ENCODE data around the gene CCDC9B. TPM values are rescaled to one million over a fixed set of nuclear protein-coding genes. Genes with fewer than 3 reads are reported as not detected.

CCDC9B gene
- polyA plus RNA-seq (2013, experiment 1 of 2; ENCODE audit: insufficient read length) = 9.6 TPM
- 9.5 TPM for polyA plus RNA-seq (2013, experiment 2 of 2; ENCODE audit: insufficient read length)

DNA sequence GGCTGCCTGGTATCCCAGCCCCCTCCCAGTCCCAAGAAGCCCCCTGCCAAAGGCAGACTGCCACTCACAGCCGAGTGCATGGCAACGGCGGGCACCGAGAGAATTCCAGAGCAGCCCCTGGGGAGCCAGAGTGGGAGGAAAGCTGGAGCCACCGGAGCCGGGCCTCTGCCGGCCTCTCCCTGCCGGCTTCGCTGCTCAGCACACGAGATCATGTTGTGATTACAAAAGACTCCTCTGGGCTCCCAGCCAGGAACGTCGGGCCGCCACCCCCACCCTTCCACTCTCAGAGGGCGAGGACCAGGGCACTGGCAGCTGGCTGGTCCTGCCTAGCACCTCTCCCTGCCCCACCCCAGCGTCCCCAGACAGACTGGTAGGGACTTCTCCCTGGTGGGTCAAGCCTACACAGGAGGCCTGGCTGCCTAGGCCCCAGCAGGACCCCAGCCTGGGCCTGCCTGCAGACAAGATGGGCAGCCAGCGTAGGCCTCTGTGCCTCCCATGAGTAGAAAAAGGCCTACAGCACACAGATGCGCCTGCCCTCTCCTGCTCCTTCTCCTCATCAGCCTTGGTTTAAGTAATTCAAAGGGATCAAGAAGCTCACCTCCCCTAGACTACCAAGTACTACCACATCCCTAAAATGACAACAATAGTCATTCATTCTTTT lies at the start of gene CCDC9B:
CCDC9B (minus strand) TSS at position 200 of the 661 bp plus-strand sequence; CDS start at position 80, 120 bp downstream.
- DNase-seq = peak; percentile 82

DNA sequence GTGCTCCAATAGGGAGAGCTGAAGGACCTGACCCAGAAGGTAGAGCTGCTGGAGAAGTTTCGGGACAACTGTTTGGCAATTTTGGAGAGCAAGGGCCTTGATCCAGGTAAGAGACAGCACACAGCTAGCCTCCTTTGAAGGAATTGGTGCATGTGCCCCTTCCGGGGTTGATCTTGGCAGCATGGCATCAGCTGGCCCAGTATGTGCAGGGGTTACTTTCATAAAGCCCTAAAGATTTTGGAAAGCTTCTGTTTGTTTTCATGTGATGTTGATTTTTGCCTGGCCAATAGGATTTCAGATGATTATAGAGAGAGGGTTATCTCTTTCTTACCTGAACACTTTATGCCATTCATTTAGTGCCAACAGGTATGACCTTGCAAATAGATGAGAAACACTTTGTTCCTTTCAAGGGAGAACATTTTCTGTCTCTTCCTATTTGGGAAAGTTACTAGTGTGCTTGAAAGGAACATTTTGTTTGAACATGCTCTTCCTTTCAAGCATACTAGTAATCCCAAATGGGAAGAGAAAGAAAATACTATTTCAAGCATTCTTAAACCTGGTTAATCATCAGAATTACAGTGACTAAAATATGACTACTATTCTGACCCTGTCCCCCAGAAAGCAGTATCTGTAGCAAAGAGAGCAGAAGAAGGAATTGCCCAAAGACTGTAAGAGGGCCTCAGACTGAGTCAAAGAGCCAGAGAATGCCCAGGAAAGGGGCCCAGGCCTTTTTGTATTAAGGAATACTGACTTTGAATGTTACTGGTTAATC lies 49.3 kb upstream of the CCDC9B start:
- DNase-seq = no peak

DNA sequence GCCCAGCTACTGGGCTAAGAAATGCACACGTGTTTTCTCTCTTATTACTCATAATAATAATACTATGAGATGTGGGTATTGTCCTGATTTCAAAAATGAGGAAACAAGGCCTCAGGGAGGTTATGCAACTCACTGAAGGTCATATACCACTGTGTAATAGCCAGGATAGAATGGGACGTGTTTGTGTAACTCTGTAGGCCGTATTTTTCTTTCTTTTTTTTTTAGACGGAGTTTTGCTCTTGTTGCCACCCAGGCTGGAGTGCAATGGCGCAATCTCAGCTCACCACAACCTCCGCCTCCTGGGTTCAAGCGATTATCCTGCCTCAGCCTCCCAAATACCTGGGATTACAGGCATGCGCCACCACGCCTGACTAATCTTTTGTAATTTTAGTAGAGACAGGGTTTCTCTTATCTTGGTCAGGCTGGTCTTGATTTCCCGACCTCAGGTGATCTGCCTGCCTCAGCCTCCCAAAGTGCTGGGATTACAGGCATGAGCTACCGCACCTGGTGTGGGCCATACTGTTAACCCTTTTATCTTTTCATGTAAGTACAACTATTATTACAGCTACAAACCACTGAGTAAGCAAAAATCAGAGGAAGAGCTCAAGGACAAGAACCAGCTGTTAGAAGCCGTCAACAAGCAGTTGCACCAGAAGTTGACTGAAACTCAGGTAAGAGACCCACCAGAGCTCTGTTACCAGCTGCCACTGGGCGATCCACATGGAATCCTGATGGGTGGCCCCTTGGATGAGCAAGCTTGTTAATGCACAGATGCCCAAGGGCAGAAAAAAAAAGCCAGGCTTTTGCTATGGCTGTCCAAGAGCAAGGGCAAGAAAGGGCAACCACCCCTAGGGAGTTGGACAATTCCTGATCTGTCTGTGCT lies 48.4 kb upstream of the CCDC9B start:
- no peak for DNase-seq

DNA sequence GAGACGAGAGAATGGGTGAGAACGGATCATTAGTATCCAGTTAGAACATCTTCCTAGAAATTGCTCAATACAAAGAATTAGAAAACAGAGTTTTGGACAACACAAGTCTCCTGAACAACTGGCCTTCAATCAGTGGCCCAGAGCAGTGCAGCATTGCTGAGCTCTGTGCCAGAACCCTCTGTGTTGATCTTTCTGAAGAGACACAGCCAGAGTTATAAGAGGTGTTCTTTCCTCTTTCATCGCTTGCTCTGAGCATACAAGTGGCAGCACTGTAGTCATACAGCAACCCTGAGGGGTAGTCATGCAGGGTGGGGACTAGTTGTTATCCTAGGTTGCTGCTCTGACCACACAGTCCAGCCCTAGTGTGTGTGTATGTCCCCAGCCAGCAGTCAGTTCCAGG lies 45.7 kb upstream of the CCDC9B start:
- no peak for DNase-seq

DNA sequence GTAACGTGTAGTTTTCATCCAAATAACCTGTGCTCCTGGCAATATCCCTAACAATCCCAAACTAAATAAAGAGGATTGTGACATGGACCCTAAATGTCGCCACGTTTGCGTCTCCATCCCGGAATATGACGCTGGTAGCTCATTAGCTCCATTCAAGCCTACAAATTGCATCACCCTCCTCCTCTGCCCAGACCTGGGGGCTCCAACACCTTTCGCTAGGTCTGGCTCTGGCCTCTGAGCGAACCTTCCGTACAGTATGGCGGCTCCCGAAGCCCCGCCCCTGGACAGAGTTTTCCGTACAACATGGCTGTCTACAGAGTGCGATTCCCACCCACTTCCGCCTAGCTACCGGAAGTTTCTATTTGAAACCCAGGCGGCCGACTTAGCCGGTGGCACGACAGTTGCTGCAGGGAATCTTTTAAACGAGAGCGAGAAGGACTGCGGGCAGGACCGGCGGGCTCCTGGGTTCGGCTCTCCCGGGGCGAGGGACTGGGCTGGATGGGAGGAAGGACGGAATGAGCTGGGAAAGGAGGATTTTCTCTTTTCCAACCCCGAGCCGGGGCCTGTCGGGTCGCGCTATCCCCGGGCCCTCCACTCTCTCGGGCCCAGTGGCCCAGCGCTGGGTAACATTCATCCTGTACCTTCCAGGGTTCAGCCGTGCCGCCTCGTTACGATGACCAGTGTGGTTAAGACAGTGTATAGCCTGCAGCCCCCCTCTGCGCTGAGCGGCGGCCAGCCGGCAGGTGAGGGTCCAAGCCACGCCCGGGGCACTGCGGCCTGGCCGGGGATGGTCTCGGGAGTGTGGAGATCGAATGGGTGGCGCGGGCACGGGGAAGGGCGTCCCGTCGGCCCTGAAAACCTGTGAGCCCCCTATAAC lies 42.1 kb upstream of the CCDC9B start, which contains the start of gene KNSTRN:
KNSTRN (plus strand) TSS at position 142 of the 877 bp plus-strand sequence; CDS start at position 257, 115 bp downstream.
- DNase-seq = peak; percentile 93

DNA sequence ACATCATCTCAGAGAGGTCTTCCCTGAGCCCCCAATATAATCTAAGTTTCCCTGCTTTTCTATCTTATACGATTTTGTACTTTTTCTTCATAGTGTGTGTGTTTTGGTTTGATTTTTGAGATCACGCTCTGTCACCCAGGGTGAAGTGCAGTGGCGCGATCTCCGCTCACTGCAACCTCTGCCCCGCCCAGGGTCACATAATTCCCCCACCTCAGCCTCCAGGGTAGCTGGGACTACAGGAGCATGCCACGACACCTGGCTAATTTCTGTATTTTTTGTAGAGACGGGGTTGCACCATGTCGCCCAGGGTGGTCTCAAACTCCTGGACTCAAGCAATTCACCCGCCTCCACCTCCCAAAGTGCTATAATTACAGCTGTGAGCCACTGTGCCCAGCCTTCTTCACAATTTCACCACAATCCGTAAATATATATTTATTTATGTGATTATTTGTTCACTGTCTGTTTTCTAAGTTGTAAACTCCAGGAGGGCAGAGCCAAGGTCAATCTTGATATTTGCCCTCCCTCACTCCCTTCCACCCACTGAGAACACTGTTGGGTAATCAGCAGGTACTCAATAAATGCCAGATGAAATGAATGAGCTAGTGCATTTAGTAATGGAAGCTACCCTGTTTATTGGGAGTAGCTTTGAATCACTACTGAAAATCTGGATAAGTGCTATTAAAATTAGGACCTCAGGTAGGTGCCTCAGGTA lies 41.2 kb upstream of the CCDC9B start:
- no peak for DNase-seq

DNA sequence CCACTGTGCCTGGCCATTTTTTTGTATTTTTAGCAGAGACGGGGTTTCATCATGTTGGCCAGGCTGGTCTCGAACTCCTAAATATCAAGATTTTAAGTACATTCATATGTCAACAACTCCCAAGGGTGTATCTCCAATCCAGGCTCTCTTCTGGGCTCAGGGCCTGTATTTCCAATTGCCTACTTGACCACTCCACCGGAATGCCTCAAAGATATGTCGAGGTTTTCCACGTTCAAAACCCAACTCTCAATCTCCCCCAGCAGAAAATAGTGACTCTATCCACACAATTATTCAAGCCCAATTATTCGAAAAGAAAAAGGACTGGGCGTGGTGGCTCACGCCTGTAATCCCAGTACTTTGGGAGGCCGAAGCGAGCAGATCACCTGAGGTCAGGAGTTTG lies 39.9 kb upstream of the CCDC9B start:
- no peak for DNase-seq

DNA sequence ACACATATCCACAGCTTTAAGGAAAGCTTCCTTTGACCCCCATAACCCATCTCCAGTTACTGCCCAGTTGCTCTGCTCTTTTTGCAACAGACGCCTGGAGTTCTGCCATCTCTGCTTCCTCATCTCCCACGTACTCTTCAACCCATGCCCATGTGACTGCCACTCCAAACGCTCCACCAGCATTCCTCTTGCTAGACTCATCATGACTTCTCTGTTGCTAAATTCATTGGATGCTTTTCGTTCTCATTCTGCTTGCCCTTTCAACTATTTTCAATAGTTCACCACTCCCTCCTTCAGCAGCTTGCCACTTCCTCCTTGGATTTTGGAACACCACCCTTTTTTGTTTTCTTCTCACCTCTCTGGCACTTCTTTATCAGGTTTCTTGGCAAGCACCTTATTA lies 39.1 kb upstream of the CCDC9B start:
- peak; percentile 92 for DNase-seq

DNA sequence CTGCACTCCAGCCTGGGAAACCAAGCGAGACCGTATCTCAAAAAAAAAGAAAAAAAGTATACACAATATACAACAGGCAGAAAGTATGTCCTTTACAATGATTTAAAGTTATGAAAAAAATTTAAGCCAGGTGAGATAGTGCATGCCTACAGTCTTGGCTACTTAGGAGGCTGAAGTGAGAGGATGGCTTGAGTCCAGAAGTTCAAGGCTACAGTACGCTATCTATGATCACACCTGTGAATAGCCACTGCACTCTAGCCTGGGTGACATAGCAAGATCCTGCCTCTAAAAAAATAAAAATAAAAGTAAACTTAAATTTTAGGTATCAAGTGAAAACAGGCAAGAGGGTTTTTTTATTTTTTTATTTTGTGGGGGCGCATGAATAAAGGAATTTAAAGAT lies 38.6 kb upstream of the CCDC9B start:
- no peak for DNase-seq

DNA sequence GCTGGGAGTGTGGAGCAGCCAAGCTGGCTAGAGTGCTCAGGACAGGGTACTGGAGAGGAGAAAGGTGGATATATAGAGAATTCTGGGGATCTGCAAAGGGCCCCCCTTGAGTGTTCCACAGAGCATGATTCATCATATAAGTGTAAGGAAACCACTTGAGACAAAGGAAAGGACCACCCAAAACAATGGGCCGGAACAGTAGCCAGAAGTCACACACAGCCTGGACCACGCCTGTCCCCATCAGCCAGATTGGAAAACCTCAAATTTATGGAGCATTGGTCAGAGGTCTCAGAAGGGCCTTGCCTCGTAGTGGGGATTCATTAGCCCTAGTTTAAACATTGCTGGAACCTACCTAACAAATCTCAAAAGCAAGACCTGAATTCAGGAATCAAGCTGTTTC lies 36.9 kb upstream of the CCDC9B start:
- DNase-seq = no peak

DNA sequence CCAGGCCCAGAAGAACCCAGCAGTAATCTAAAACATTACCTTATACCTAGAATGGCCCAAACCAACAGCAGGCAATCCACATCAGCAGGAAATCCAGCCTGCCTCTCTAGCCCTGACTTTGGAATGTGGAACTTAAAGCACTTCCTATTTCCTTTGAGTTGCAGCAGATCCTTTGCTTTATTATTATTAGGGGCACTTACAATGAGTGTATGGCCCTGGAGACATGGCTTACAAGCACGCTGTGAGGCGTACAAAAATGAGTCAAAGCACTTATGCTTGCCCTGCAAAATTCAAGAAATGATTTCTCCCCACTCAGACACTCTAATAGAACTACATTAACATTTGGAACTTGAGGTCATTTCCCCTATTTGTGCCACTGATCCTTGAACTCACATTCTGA lies 32.2 kb upstream of the CCDC9B start:
- DNase-seq = peak; percentile 10

DNA sequence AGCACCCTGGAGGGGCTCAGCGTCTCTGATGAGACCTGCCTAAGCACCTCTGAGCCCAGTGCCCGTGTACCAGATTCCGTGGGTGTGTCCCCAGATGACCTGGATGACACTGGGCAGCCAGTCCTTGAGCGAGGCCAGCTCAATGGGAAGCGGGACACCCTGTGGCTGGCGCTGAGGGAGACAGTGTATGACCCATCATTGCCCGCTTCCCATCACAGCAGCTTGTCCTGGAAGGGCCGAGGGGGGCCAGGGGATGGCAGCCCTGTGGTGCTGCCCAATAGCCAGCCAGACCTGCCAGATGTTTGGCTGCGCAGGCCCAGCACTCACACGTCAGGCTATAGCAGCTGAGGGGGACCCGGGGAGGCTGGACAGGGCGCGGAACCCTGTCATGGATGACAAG lies 29.2 kb upstream of the CCDC9B start:
- DNase-seq = no peak

DNA sequence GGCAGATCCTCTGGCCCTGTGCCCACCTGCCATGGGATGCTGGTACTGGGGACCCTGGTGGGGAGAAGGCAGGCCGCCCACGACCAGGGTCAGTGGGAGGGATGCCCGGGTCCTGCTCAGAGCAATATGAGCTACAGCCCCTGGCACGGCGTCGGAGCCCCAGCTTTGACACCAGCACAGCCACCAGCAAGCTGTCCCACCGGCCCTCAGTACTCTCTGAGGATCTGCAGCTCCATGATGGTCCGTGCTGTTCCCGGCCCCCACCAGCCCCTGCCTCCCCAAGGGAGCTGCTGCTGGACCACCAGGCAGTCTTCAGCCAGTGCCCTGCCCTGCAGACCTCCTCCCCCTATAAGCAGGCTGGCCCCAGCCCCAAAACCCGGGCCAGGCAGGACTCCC lies 28.7 kb upstream of the CCDC9B start:
- DNase-seq = no peak

DNA sequence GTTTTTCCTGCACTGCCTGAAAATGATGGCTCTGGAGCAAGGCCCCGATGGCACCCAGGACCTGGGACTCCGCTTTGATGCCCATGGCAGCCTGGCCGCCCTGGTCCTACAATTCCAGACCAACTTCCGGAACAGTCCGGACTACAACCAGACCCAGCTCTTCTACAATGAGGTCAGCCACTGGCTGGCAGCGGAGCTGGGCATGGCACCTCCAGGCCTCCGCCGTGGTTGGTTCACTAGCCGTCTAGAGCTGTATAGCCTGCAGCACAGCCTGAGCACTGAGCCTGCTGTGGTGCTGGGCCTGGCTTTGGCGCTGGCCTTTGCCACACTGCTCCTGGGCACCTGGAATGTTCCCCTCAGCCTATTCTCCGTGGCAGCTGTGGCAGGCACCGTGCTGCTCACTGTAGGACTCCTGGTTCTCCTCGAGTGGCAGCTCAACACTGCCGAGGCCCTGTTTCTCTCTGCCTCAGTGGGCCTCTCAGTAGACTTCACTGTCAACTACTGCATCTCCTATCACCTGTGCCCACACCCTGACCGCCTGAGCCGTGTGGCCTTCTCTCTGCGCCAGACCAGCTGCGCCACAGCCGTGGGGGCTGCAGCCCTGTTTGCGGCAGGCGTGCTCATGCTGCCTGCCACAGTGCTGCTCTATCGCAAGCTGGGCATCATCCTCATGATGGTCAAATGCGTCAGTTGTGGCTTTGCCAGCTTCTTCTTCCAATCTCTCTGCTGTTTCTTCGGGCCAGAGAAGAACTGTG lies 28.2 kb upstream of the CCDC9B start:
- no peak for DNase-seq

DNA sequence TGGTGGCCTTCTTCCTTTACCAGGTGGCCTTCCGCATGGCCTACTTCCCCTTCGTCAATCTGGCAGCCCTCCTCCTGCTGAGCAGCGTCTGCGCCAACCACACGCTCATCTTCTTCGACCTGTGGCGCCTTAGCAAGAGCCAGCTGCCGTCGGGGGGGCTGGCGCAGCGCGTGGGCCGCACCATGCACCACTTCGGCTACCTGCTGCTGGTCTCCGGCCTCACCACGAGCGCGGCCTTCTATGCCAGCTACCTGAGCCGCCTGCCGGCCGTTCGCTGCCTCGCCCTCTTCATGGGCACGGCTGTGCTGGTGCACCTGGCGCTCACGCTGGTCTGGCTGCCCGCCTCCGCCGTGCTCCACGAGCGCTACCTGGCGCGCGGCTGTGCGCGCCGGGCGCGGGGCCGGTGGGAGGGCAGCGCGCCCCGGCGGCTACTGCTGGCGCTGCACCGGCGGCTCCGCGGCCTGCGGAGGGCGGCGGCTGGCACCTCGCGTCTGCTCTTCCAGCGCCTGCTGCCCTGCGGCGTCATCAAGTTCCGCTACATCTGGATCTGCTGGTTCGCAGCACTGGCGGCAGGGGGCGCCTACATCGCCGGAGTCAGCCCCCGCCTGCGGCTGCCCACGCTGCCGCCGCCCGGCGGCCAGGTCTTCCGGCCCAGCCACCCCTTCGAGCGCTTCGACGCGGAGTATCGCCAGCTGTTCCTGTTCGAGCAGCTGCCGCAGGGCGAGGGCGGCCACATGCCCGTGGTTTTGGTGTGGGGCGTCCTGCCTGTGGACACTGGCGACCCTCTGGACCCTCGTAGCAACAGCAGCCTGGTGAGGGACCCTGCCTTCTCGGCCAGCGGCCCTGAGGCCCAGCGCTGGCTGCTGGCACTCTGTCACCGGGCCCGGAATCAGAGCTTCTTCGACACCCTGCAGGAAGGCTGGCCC lies 27.2 kb upstream of the CCDC9B start:
- peak; percentile 81 for DNase-seq

DNA sequence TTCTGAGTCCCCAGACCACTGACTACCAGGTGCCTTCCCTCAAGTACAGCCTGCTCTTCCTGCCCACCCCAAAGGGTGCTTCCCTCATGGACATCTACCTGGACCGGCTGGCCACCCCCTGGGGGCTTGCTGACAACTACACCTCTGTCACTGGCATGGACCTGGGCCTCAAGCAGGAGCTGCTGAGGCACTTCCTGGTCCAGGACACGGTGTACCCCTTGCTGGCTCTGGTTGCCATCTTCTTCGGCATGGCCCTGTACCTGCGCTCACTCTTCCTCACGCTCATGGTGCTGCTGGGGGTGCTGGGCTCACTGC lies 26.6 kb upstream of the CCDC9B start:
- DNase-seq = no peak

DNA sequence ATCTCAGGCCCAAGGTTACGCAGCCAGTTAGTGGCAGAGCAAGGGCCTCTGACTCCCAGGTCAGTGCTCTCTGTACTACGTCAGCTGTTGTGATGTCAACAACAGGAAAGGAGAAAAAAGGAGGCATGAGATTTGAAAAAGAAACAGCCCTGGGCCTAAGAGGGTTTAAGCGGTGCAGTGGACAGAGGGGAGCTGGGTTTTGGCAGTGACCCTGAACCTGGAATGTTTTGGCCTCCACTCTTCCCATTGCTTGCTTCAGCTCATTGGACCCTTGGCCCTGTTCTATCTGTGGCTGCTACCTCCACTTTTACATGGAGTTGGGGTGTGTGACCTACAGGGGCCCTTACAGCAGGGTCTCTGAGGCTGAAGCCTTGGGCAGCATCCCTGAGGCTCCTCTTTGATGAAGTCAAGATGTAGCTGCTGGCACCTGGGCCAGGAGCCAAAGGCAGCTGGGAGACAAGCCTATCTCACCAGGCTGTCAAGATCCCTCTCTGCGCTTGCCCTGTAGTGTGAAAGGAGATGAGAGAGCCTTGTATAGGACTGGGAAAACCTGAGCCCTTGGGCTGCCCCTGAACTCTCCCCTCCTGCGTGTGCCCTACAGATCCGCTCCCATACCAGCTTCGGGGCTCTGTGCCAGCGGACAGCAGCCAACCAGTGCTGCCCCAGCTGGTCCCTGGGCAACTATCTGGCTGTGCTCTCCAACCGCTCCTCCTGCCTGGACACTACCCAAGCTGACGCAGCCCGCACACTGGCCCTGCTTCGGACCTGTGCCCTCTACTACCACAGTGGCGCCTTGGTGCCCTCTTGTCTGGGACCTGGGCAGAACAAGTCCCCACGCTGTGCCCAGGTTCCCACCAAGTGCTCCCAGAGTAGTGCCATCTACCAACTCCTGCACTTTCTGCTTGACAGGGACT lies 26.0 kb upstream of the CCDC9B start:
- DNase-seq = no peak
